HG02642 (cell line): ENCODE data around the gene FOXJ2.
A peak's percentile ranks its signal among the peaks of the same experiment; 100 is the strongest.
"Not testable (repeated sequence)": the region's sequence is repeated elsewhere in the genome, so short reads cannot be mapped to it uniquely, and the experiment has no call there.

ENCODE experiments used
- ATAC-seq: cut with Tn5 transposase; IDR thresholded peaks from one replicate; pipeline ENCODE4 v1.9.1; 2021; ENCODE audit warnings: mild to moderate bottlenecking; ENCODE audit not compliant: unreplicated experiment, poor library complexity

The FOXJ2 gene

DNA sequence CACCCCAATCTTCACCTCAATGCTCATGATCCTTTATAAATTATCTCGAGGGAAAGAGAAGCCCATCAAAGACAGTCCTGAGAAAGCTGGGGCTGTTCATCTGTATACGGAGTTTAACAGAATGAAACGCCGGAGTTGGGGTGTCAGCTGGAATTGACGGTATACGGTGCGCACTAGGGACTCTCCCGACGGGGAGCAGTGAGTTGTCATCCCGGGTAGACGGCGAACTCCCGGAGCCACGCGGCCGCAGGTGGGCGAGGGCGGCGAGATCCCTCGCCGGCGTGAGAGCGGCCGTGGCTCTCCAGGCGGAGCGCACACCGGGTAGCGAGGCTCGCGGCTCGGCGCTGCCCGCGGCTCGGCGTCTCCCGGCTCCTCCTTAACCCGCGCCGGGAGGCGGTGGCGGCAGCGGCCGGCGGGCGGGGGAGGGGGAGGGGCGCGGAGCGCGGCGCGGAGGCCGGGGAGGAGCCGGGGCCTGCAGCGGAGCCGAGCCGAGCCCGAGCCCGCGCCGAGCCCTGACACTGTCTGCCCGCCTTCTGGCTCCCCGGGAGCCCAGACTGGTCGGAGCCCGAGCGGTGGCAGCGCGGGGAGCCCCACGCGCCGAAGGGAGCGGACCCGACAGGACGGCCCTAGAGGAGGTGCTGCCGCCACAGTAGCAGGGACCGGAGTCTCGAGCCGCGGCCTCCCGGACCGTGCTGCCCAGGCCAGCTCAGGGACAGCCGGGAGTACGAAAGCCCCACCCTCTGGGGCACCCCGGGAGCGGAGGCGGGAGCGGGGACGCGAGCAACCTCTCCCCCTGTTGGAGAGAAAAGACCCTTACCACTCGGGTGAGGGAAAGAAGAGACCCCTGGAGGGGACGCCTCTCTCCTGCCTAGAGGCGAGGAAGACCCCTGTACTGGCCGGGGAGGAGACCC lies at the start of gene FOXJ2:
TSS of gene FOXJ2 (plus strand) at position 475 of the 911 bp plus-strand sequence. CDS start 7,117 bp downstream, outside the sequence.
- ATAC-seq = peak; percentile 77

DNA sequence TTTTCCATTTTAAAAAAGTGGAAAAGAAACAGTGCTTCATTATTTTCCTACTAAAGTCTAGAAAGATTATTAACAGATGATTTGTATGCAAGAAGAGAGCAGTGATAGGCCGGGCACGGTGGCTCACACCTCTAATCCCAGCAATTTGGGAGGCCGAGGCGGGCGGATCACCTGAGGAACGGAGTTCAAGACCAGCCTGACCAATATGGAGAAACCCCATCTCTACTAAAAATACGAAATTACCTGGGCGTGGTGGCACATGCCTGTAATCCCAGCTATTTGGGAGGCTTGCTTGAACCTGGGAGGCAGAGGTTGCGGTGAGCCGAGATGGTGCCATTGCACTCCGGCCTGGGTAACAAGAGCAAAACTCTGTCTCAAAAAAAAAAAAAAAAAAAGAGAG lies 49.5 kb upstream of the FOXJ2 start:
- ATAC-seq = not testable (repeated sequence)

GRCh38 chr12:7983460-7983859 lies 49.1 kb upstream of the FOXJ2 start:
- ATAC-seq = not testable (repeated sequence)

- no peak for ATAC-seq
Observed at GRCh38 chr12:7984900-7985299, 47.6 kb upstream of the FOXJ2 start.

DNA sequence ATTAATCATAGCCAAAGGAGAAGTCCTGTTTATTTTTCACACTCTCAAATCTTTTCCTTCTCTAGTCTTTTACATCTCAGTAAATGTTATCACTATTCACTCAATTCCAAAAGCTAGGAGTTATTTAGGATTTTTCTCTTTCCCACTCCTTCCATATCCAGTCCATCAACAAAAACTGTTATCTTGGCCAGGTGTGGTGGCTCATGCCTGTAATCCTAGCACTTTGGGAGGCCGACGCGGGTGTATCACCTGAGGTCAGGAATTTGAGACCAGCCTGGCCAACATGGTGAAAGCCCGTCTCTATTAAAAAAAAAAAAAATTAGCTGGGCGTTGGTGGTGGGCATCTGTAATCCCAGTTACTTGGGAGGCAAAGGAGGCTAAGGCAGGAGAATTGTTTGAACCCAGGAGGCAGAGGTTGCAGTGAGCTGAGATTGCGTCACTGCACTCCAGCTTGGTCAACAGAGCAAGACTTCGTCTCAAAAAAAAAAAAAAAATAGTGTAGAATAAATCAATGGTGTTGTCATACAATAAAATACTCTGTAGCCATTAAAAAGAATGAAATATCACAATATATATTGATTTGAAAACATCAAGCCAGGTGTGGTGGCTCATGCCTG lies 46.6 kb upstream of the FOXJ2 start:
- ATAC-seq = no peak

DNA sequence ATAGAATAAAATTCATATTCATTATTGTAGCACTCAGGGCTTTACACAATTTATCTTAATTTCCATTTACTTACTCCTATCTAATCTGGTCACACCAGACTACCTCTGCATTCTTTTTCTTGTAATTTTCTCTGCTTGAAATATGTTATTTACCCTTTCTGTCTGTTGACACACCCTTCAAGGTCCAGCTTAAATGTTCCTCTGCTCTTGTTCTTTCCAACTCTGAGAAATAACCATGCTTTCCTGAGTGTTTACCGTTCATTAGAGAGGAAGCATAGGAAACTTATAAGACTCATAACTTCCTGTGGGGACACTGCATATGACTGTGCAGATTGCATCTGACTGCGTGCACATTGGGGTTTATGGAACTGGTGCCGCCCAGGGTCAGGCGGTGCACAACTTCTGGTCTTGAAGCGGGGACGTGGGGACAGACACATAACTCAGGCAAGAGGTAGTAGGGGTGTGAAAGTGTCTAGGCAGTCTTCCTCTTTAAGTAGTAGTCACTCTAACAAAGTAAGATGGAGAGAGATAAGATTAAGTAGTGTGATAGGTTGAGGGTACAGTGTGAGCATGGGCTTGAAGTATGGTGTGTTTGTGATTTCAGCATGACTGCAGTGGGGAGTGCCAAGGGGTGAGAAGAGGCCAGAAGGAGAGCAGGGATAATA lies 42.6 kb upstream of the FOXJ2 start:
- ATAC-seq = peak; percentile 55

DNA sequence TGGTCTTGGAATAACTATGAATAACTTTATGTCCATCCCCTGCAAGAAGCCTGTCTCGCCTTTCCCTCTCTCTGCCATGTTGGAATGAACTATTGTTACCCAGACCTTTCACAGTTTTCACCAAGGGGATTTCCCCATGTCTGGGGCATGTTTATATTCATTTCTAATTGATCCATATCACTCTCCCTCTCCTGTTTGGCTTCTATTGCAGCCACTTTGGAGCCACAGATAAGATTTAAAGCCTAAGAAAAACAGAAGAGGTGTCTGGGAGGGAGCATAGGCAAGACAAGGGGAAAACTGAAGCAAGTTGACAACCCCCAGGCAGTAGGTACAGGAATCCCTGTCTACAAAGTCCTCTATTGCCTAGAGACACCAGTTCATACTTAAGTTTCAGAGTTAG lies 41.0 kb upstream of the FOXJ2 start:
- ATAC-seq = no peak

GRCh38 chr12:7994731-7995205 lies 37.7 kb upstream of the FOXJ2 start:
- ATAC-seq = no peak

- ATAC-seq = peak; percentile 99
Observed at GRCh38 chr12:7995266-7995963, 37.1 kb upstream of the FOXJ2 start.

DNA sequence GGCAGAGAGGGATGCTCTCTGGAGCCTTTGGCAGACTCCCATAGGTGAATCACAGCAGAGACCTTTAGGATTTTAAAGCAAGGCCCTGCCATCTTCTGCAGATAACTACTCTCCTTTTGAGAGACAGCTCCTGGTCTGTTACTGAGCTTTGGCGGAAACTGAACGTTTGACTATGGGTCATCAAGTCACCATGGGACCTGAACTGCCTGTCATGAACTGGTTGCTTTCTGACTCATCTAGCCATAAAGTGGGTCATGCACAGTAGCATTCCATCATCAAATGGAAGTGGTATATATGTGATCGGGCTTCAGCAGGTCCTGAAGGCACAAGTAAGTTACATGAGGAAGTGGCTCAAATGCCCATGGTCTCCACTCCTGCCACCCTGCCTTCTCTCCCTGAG lies 31.7 kb upstream of the FOXJ2 start:
- not testable (repeated sequence) for ATAC-seq

DNA sequence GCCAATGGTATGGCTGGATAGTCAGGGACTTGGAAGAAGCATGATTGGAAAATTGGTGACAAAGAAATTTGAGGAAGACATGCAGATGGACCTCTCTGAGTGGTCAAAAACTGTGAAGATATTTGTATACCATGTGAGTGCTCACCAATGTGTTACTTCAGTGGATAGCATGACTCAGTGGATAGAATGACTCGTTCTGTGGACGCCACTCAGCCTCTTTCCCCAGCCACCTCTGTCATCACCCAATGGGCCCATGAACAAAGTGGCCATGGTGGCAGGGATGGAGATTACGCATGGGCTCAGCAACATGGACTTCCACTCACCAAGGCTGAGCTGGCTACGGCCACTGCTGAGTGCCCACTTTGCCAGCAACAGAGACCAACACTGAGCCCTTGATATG lies 31.0 kb upstream of the FOXJ2 start:
- ATAC-seq = not testable (repeated sequence)

DNA sequence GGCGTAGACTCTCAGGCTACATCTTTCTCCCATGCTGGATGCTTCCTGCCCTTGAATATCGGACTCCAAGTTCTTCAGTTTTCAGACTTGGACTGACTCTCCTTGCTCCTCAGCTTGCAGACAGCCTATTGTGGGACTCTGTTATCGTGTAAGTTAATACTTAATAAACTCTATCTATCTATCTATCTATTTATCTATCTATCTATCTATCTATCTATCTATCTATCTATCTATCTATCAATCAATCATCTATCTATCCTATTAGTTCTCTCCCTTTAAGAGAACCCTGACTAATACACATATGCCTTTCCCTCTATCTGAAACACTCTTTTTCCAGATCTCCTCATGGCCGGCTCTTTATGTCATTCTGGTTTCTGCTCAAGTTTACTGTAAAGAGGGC lies 27.6 kb upstream of the FOXJ2 start:
- ATAC-seq = not testable (repeated sequence)

DNA sequence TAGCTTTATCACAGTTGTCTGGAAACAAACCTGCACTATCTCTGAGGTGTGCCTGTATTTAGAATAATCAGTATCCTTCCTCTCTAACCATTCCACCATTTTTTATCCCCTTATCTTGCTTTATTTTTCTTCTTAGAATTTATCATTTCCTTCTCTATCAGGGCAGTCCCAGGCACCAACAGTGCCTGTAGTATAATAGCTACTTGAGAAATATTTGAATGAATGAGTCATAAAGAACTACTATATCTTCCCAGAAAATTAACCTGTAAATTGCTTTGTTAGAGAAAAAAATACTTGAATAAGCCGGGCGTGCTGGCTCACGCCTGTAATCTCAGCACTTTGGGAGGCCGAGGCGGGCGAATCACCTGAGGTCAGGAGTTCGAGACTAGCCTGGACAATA lies 21.2 kb upstream of the FOXJ2 start:
- no peak for ATAC-seq

- no peak for ATAC-seq
Observed at GRCh38 chr12:8012651-8013309, 19.7 kb upstream of the FOXJ2 start.

GRCh38 chr12:8014836-8015235 lies 17.7 kb upstream of the FOXJ2 start:
- no peak for ATAC-seq

DNA sequence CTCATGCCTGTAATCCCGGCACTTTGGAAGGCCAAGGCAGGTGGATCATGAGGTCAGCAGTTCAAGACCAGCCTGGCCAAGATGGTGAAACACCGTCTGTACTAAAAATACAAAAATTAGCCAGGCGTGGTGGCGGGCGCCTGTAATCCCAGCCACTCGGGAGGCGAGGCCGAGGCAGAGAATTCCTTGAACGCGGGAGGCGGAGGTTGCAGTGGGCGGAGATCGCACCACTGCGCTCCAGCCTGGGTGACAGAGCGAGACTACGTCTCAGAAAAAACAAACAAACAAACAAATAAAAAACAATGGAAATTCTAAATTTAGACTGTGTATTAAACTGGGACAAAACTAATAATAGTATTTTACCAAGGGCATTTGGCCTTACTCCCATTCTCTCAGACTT lies 14.3 kb upstream of the FOXJ2 start:
- ATAC-seq = not testable (repeated sequence)

DNA sequence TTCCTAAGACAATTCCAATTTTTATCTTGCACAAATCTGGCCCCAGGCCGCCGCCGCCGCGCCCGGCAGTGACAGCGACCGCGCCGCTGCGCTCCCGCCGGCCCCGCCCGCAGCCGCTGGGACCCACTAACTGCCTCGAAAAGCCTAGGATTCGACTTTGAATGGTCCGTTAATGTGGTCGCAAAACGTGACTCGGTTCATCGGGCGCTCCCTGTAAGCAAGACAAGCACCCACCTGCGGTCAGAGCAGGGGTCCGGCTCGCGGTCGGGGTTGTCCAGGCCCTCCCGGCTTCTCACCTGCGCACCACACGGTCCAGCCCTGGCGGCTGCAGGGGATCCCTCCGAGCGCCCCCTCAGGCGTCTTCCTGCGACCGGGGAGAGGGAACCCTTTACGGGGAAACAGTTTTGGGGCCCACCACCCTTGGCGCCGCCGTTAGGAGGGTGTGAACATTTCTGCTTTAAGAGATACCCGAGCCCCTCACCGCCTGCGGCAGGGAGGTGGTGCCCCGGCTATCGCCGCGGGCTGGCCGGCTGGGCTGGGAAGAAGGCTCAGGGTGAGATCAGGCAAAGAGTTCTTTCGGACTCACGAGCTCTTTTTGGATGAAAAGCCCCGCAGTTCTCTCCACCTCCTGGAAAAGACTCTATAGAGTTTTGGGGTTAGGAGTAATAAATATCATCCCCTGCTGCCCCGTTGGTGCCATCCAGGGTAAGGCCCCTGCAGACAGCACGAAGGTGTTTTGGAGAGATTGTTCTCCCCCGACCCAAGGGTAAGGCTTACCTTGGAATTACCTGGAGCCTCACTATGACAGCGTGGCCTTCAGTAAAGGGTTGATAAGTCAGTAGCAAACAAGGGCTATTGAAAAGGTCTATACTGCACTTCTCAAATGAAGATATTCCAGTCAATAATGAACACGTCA lies 13.6 kb upstream of the FOXJ2 start:
- no peak for ATAC-seq

DNA sequence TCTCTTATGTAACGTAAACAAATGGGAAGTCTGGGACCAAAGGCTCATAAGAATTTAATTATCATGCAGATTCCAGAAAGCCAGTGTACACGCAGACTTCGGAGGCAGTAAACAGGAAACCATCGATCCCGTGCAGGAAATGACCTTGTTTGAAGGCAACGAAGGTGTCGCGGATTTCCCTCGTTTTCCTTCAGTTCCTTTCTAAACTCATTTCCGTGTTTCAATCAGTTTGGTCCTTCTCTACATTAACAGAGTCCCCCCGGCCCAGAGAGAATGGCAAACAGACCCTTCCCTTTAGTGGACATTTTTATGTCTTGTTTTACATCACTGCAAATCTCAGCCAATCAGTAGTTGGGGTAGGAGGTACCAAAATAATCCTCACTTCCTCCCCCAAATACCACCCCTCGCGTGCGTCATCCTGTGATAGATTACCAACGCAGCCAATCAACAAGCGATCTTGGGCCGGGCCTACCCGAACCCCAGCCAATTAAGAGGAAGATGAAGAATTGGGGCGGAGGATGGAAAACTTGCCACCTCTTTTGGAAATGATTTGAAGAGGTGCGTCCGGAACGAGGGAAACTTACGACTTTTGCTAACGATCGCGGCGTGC lies 6.1 kb upstream of the FOXJ2 start:
- peak; percentile 98 for ATAC-seq
